HCT116 (cell line): ENCODE results near the gene HCN2.

Experiments
- EGR1 ChIP-seq: IDR thresholded peaks from 2 replicates; pipeline ENCODE4 v1.6.1; 2012; ENCODE audit warnings: low read depth
- SP1 ChIP-seq: IDR thresholded peaks from 2 replicates; pipeline ENCODE4 v1.6.1; 2012; ENCODE audit warnings: low read depth
- TF ChIP-seq, protein P1 (sequence below), 3 experiments: fragments of 200-600 bp in 1 of 3; sonication (generic) in 1 of 3; IDR thresholded peaks in 2 of 3; conservative IDR thresholded peaks in 1 of 3; 2 replicates each; pipeline ENCODE4 v1.5.1; 2012 to 2017; ENCODE audit warnings: low read depth in 2 of 3, low read length in 2 of 3, antibody characterized with exemption in 1 of 3, borderline replicate concordance in 1 of 3, control low read depth in 1 of 3, mild to moderate bottlenecking in 1 of 3, mixed read lengths in 1 of 3, mixed run types in 1 of 3, moderate library complexity in 1 of 3; ENCODE audit not compliant: insufficient read depth in 1 of 3

DNA sequence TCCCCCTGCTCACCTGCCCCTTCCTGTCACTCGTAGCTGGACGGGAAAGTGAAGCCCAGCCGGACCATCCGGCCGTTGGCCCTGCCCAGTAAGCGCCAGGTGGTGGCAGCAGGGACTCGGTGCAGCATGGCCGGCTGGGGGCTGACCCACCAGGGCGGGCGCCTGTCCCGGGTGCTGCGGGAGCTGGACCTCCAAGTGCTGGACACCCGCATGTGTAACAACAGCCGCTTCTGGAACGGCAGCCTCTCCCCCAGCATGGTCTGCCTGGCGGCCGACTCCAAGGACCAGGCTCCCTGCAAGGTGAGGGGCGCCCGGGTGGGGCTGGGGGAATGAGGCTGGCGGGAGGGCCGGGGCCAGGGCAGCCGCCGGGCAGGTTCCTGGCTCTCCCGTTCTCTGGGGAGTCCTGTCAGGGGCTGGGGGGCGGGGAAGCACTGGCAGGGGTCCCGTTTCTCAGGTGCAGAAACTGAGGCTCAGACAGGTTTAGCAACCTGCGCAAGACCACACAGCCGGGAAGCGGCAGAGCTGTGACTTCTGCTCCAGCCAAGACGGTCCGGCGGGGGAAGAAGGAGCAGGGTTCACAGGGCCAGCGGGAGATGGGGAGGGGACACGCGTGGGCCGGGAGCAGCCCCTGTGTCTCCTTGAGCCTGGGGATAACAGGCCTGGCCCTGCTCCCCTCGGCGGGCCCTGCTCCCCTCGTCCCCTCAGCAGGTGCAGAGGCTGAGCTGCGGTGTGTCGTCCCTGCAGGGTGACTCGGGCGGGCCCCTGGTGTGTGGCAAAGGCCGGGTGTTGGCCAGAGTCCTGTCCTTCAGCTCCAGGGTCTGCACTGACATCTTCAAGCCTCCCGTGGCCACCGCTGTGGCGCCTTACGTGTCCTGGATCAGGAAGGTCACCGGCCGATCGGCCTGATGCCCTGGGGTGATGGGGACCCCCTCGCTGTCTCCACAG is 40.5 kb upstream of the HCN2 start:
- no peak for TF ChIP-seq SP1
- TF ChIP-seq EGR1, result no peak
- TF ChIP-seq, protein P1, sequence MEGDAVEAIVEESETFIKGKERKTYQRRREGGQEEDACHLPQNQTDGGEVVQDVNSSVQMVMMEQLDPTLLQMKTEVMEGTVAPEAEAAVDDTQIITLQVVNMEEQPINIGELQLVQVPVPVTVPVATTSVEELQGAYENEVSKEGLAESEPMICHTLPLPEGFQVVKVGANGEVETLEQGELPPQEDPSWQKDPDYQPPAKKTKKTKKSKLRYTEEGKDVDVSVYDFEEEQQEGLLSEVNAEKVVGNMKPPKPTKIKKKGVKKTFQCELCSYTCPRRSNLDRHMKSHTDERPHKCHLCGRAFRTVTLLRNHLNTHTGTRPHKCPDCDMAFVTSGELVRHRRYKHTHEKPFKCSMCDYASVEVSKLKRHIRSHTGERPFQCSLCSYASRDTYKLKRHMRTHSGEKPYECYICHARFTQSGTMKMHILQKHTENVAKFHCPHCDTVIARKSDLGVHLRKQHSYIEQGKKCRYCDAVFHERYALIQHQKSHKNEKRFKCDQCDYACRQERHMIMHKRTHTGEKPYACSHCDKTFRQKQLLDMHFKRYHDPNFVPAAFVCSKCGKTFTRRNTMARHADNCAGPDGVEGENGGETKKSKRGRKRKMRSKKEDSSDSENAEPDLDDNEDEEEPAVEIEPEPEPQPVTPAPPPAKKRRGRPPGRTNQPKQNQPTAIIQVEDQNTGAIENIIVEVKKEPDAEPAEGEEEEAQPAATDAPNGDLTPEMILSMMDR (IDR thresholded peaks at IDR 0.05 in 2 of 3, conservative IDR thresholded peaks at IDR 0.05 in 1 of 3; ENCODE audit: borderline replicate concordance in 1 of 3, insufficient read depth in 1 of 3, low read depth in 2 of 3, low read length in 2 of 3), result no peak
